GM20431 (cell line): ENCODE results near the gene SLC5A2.
"Not testable (repeated sequence)": the region's sequence is repeated elsewhere in the genome, so short reads cannot be mapped to it uniquely, and the experiment has no call there.

Experiments used
- in situ Hi-C: fragments of 300-500 bp; cut with MseI, MboI; formaldehyde crosslinking; loops from one replicate; pipeline ENCODE4 v1.15.0; 2020; ENCODE audit warnings: low sequenced_read_pairs; ENCODE audit not compliant: unreplicated experiment

Gene SLC5A2

GRCh38 chr16:31474173-31474714 lies 8.7 kb upstream of the SLC5A2 start:
- in situ Hi-C loops, result no loop called here

- in situ Hi-C loops, result no loop called here
Observed at GRCh38 chr16:31474773-31475738, 7.9 kb upstream of the SLC5A2 start.

DNA sequence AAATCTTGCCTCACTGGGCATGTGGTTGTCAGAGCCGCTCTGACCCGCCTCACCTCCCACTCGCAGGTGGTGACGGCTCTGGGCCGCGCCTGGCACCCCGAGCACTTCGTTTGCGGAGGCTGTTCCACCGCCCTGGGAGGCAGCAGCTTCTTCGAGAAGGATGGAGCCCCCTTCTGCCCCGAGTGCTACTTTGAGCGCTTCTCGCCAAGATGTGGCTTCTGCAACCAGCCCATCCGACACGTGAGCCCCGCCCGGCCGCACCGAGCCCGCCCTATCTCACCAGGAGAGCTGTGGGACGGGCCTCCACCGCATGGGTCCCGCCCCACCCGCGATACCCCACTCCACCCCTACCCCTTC lies 7.0 kb upstream of the SLC5A2 start:
- in situ Hi-C loops, result no loop called here

DNA sequence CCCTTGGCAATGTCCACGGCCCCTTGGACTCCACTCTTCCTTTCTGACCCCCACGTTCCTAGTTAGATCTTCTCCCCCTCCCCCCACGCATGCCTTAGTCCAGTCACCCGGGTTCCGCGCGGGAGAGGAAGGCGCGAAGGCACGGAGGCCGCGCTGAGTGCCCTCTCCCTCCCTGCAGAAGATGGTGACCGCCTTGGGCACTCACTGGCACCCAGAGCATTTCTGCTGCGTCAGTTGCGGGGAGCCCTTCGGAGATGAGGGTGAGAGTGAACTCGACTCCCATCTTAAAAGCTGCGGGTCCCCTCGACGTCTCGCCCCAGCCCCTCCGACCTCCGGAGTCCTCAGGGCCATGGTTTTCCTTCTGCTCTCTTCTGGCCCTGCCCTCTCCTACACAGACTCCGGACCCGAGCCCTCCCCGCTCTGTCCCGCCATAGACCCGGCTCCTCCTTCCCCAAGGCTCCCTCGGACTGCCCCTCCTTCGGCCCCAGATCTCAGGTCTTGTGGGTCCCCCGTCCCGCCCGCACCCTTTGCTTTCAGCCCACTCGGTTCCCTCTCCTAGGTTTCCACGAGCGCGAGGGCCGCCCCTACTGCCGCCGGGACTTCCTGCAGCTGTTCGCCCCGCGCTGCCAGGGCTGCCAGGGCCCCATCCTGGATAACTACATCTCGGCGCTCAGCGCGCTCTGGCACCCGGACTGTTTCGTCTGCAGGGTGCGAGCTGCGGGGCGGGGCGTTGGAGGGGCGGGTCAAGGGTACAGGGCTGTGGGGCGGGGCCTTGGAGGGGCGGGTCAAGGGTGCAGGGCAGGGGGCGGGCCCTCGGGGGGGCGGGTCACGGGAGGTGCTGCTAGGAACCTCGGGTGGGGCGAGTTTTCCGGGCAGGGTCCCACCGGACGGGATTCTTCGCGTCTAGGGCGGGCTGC lies 6.4 kb upstream of the SLC5A2 start:
- in situ Hi-C loops, result no loop called here

- in situ Hi-C loops, result no loop called here
Observed at GRCh38 chr16:31477220-31478216, 5.4 kb upstream of the SLC5A2 start.

GRCh38 chr16:31478956-31479355 lies 4.0 kb upstream of the SLC5A2 start:
- in situ Hi-C loops, result no loop called here

GRCh38 chr16:31479751-31480150 lies 3.2 kb upstream of the SLC5A2 start:
- in situ Hi-C loops, result no loop called here

DNA sequence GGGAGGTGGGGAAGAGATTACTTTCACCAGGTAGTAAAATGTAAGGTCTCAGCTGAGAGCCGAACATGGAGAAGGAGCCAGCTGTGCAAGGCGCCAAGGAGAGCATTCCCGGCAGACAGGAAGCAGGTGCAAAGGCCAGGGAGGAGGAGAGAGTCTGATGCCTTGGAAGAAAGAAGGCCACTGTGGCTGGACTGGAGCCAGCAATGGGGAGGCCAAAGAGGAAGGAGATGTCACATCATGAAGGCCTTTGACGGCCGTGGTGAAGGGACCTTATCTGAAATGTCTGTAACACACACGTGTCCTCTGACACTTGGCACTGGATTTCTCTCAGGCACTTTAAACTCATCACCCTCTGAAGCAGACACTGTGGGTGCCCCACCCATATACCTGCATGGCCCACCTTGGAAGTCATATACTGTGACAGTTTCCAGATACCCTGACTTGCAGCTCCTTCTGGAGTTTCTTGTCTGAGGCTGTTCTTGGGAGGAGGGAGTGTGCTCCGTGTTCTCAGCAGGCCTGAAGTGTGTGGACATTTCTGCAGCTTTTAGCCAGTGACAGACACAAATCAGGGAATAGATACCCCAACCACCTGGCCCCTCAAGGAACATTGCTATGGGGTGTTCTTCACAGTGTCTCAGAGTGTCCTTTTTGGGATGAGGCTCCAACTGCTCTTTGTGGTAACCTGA lies 1.9 kb upstream of the SLC5A2 start:
- in situ Hi-C loops, result no loop called here

DNA sequence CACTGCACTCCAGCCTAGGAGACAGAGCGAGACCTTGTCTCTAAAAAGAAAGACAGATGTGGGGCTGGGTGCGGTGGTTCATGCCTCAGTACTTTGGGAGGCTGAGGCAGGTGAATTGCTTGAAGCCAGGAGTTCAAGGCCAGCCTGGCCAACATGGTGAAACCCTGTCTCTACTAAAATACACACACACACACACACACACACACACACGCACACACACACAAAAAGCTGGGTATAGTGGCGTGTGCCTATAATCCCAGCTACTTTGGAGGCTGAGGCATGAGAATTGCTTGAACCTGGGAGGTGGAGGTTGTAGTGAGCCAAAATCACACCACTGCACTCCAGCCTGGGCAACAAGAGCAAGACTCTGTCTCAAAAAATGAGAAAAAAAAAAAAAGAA lies 1.1 kb downstream of the SLC5A2 start:
- in situ Hi-C loops, result not testable (repeated sequence)

DNA sequence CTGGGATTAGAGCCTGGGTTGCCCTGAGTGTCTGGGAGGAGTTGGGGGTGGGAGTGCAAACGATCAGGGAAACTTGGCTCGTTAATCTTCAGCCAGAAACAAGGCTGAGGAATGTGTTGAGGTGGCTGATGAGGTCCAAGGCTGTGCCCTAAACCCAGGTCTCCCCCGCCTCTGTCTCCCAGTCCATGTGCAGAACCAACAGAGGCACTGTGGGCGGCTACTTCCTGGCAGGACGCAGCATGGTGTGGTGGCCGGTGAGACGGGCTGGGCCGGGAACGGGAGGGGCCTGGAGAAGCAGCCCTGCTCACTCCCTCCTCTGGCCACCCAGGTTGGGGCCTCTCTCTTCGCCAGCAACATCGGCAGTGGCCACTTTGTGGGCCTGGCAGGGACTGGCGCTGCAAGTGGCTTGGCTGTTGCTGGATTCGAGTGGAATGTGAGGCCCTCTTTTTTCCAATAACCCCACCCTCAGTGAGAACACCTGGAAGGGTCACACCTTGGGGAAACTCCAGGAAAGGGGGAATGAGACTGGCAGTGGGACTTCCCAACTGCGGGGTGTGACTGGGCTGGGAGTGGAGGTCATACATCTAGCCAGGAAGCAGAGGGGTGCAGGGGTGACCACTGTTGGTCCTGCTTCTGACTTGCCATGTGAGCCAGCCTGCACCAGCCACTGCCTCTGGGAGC lies 1.7 kb downstream of the SLC5A2 start:
- in situ Hi-C loops, result no loop called here

- in situ Hi-C loops, result no loop called here
Observed at GRCh38 chr16:31485571-31485970, 2.6 kb downstream of the SLC5A2 start.

DNA sequence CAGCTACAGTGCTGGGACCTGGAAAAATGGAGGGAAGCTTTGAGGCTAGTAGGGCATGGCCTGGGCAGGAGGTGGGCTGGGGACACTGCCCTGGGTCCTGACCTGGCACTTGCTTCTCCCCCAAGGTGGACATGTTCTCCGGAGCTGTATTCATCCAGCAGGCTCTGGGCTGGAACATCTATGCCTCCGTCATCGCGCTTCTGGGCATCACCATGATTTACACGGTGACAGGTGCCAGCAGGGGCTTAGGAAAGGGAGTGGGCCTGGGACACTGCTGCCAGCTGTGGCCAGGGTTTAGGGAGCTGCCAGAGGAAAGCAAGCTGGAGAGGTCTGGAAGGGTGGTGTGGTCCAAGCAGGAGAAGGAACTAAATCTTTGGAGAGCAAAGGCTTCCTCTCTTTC lies 3.1 kb downstream of the SLC5A2 start:
- in situ Hi-C loops, result no loop called here

- in situ Hi-C loops, result no loop called here
Observed at GRCh38 chr16:31487071-31487719, 4.3 kb downstream of the SLC5A2 start.

GRCh38 chr16:31487720-31488467 lies 5.0 kb downstream of the SLC5A2 start:
- in situ Hi-C loops, result no loop called here

DNA sequence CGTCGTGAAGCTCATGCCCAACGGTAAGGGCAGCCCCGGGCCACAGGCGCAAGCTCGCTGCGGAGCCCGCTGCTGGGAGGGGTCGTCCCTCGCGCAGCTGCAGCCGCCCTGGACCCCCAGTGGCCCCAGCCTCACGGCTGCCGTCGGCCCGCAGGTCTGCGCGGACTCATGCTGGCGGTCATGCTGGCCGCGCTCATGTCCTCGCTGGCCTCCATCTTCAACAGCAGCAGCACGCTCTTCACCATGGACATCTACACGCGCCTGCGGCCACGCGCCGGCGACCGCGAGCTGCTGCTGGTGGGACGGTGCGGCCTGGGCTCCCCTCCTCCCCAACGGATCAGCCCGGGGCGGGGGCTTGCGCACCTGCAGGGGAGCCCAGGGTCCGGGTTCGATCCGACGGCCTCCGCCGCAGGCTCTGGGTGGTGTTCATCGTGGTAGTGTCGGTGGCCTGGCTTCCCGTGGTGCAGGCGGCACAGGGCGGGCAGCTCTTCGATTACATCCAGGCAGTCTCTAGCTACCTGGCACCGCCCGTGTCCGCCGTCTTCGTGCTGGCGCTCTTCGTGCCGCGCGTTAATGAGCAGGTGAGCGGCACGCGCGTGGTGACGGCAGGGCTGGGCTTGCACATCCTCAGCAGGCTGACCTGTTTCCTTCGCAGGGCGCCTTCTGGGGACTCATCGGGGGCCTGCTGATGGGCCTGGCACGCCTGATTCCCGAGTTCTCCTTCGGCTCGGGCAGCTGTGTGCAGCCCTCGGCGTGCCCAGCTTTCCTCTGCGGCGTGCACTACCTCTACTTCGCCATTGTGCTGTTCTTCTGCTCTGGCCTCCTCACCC lies 5.8 kb downstream of the SLC5A2 start:
- in situ Hi-C loops, result no loop called here

GRCh38 chr16:31489298-31489564 lies 6.3 kb downstream of the SLC5A2 start:
- in situ Hi-C loops, result no loop called here
